HUES48 (cell line): ENCODE measurements around the gene MIER3.
"Not testable (repeated sequence)": the region's sequence is repeated elsewhere in the genome, so short reads cannot be mapped to it uniquely, and the experiment has no call there.

Source experiments
- H3K27ac ChIP-seq: one replicate; pipeline ENCODE4 v1.7.0; 2013; ENCODE audit warnings: low read depth, low read length, inconsistent platforms
- H3K27me3 ChIP-seq: 2 replicates; pipeline ENCODE4 v1.6.1; 2013; ENCODE audit warnings: mild to moderate bottlenecking, low read length; ENCODE audit not compliant: control insufficient read depth, insufficient read depth
- H3K36me3 ChIP-seq: 2 replicates; pipeline ENCODE4 v1.6.1; 2013; ENCODE audit warnings: low read length; ENCODE audit not compliant: control insufficient read depth, insufficient read depth
- H3K4me1 ChIP-seq: 2 replicates; pipeline ENCODE4 v1.6.1; 2013; ENCODE audit warnings: mild to moderate bottlenecking, low read length; ENCODE audit not compliant: control insufficient read depth, insufficient read depth
- H3K4me3 ChIP-seq: 2 replicates; pipeline ENCODE4 v1.5.1; 2013; ENCODE audit warnings: mild to moderate bottlenecking, low read depth, low read length
- H3K9ac ChIP-seq: 2 replicates; pipeline ENCODE4 v1.6.1; 2013; ENCODE audit warnings: mild to moderate bottlenecking, low read depth, low read length, moderate library complexity
- H3K9me3 ChIP-seq: 2 replicates; pipeline ENCODE4 v1.6.1; 2013; ENCODE audit warnings: low read length; ENCODE audit not compliant: control insufficient read depth, insufficient read depth

MIER3 gene

GRCh38 chr5:56981548-56982315 is 29.8 kb upstream of the MIER3 start:
- Histone ChIP-seq H3K27ac (no peak overlapping the region), H3K9me3 (no peaks in the 10 kb centered on the region), H3K4me3 (no peak overlapping the region), H3K36me3 (no peaks in the 10 kb centered on the region), H3K27me3 (no peaks in the 10 kb centered on the region), H3K9ac (no peak overlapping the region), H3K4me1 (no peaks in the 10 kb centered on the region)

- Histone ChIP-seq H3K4me1 (no peaks in the 10 kb centered on the region), H3K4me3 (no peak overlapping the region), H3K9ac (no peak overlapping the region), H3K27ac (no peak overlapping the region), H3K36me3 (no peaks in the 10 kb centered on the region), H3K27me3 (no peaks in the 10 kb centered on the region), H3K9me3 (no peaks in the 10 kb centered on the region)
Measured at GRCh38 chr5:56979968-56980367, 28.0 kb upstream of the MIER3 start.

GRCh38 chr5:56979526-56979925 is 27.6 kb upstream of the MIER3 start:
- H3K9me3 ChIP-seq, H3K27me3 ChIP-seq, H3K9ac ChIP-seq, H3K4me1 ChIP-seq, H3K36me3 ChIP-seq, H3K27ac ChIP-seq, H3K4me3 ChIP-seq: not testable (repeated sequence)

GRCh38 chr5:56977822-56978221 is 25.9 kb upstream of the MIER3 start:
- H3K27me3 ChIP-seq: no peaks in the 10 kb centered on the region
- H3K27ac ChIP-seq: no peak overlapping the region
- no peak overlapping the region for H3K9ac ChIP-seq
- no peaks in the 10 kb centered on the region for H3K9me3 ChIP-seq
- no peaks in the 10 kb centered on the region for H3K36me3 ChIP-seq
- 0 out of 2 replicates have a peak, but pooled peaks cover 3% of the 10 kb centered on the region for H3K4me1 ChIP-seq
- H3K4me3 ChIP-seq: no peak overlapping the region

GRCh38 chr5:56977021-56977420 is 25.1 kb upstream of the MIER3 start:
- H3K9me3 ChIP-seq: no peaks in the 10 kb centered on the region
- H3K27ac ChIP-seq: no peak overlapping the region
- H3K4me1 ChIP-seq: 0 out of 2 replicates have a peak, but pooled peaks cover 3% of the 10 kb centered on the region
- no peaks in the 10 kb centered on the region for H3K36me3 ChIP-seq
- H3K27me3 ChIP-seq: no peaks in the 10 kb centered on the region
- H3K4me3 ChIP-seq: no peak overlapping the region
- no peak overlapping the region for H3K9ac ChIP-seq

- no peaks in the 10 kb centered on the region for H3K9me3 ChIP-seq
- no peaks in the 10 kb centered on the region for H3K27me3 ChIP-seq
- H3K4me3 ChIP-seq: no peak overlapping the region
- H3K36me3 ChIP-seq: no peaks in the 10 kb centered on the region
- H3K9ac ChIP-seq: no peak overlapping the region
- H3K27ac ChIP-seq: no peak overlapping the region
- 0 out of 2 replicates have a peak, but pooled peaks cover 3% of the 10 kb centered on the region for H3K4me1 ChIP-seq
Measured at GRCh38 chr5:56974241-56974640, 22.3 kb upstream of the MIER3 start.

- Histone ChIP-seq H3K9me3 (no peaks in the 10 kb centered on the region), H3K4me1 (0 out of 2 replicates have a peak, but pooled peaks cover 3% of the 10 kb centered on the region), H3K4me3 (no peak overlapping the region), H3K9ac (no peak overlapping the region), H3K27me3 (no peaks in the 10 kb centered on the region), H3K27ac (no peak overlapping the region), H3K36me3 (no peaks in the 10 kb centered on the region)
Measured at GRCh38 chr5:56973473-56973872, 21.6 kb upstream of the MIER3 start.

- 0 out of 2 replicates have a peak, but pooled peaks cover 3% of the 10 kb centered on the region for H3K4me1 ChIP-seq
- no peaks in the 10 kb centered on the region for H3K9me3 ChIP-seq
- no peaks in the 10 kb centered on the region for H3K36me3 ChIP-seq
- no peak overlapping the region for H3K27ac ChIP-seq
- no peak overlapping the region for H3K4me3 ChIP-seq
- H3K9ac ChIP-seq: no peak overlapping the region
- H3K27me3 ChIP-seq: no peaks in the 10 kb centered on the region
Measured at GRCh38 chr5:56971275-56971674, 19.4 kb upstream of the MIER3 start.

GRCh38 chr5:56964173-56964572 is 12.2 kb upstream of the MIER3 start:
- no peaks in the 10 kb centered on the region for H3K36me3 ChIP-seq
- no peaks in the 10 kb centered on the region for H3K9me3 ChIP-seq
- no peak overlapping the region for H3K4me3 ChIP-seq
- no peak overlapping the region for H3K9ac ChIP-seq
- H3K27me3 ChIP-seq: no peaks in the 10 kb centered on the region
- H3K4me1 ChIP-seq: no peaks in the 10 kb centered on the region
- no peak overlapping the region for H3K27ac ChIP-seq

GRCh38 chr5:56963246-56963645 is 11.3 kb upstream of the MIER3 start:
- H3K27me3 ChIP-seq: no peaks in the 10 kb centered on the region
- no peaks in the 10 kb centered on the region for H3K4me1 ChIP-seq
- no peaks in the 10 kb centered on the region for H3K36me3 ChIP-seq
- H3K9ac ChIP-seq: no peak overlapping the region
- H3K9me3 ChIP-seq: no peaks in the 10 kb centered on the region
- H3K4me3 ChIP-seq: no peak overlapping the region
- H3K27ac ChIP-seq: no peak overlapping the region

- Histone ChIP-seq H3K27me3 (no peaks in the 10 kb centered on the region), H3K9me3 (no peaks in the 10 kb centered on the region), H3K4me1 (peaks cover 7% of the 10 kb centered on the region; the same call in 1 of the 2 replicates), H3K4me3 (no peak overlapping the region), H3K27ac (no peak overlapping the region), H3K9ac (no peak overlapping the region), H3K36me3 (no peaks in the 10 kb centered on the region)
Measured at GRCh38 chr5:56962286-56962685, 10.4 kb upstream of the MIER3 start.
